NCI-H748 (cell line): ENCODE measurements around the gene PGBD5.
"Not testable (repeated sequence)": the region's sequence is repeated elsewhere in the genome, so short reads cannot be mapped to it uniquely, and the experiment has no call there.

ENCODE experiments used
- DNase-seq: peaks from one replicate; lab custom pipeline; 2025; ENCODE audit not compliant: unreplicated experiment; lab: John Stamatoyannopoulos, UW

Gene PGBD5

GRCh38 chr1:230425252-230426091, 660 bp downstream of the PGBD5 start:
- peak; percentile 38 for DNase-seq

DNA sequence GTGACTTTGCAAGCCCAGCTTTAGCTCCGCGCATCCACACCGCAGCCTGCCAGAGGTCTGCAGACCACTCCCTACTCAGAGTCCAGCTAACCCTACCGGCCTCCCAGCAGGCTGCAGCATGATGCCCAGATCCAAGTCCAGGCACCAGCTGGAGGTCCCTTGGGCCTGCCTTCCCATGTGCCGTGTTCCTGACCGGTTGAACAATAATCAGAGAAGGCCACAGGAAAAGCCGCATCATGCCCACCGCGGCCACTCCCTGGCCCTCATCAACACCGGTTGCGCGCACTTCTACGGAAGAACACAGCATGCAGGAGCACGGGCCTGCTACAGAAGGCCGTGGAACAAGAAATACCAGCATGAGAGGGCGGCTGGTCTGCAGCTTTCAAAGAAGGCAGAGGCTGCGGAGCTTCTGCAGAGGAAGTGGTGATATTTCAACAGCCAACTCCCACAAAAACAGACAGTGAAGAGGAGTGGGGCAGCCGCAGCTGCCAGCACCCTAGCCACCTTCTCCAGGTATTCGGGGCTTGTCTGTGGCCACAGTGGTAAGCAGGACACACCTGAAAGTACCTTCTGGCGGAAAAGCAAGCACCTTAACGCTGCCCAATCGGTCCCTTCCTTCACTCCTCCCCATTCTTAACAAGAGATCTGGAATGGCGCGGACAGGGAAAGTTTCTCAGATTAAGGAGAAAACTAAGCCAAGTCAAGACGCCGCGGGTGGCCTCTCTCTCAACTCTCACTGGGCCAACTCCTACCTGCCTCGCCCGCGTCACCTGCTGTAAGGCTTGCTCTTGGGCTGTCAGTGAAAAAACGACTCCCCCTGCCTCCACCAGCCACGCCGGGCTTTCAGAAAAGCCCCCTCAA, 1.5 kb downstream of the PGBD5 start:
- DNase-seq = peak; percentile 50

- no peak for DNase-seq
Observed at GRCh38 chr1:230423951-230424350, 2.2 kb downstream of the PGBD5 start.

DNA sequence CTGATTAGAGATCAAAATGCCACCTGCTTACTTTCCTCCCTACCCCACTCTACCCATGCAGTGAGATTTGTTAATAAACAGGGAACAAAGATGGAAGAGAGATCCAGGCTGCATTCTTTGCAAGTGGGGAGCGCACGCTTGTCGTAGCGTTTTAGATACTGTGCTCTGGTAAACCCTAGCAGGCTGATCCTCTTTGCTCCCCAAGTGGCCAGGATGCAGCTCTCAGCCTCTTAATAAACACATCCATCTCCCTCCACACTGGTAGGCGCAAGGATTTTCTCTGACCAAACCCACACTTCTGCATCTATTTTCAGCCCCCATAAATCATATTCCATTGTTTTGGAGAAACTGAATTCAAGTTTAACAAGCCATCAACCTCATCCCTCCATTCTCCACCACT, 2.9 kb downstream of the PGBD5 start:
- peak; percentile 5 for DNase-seq

DNA sequence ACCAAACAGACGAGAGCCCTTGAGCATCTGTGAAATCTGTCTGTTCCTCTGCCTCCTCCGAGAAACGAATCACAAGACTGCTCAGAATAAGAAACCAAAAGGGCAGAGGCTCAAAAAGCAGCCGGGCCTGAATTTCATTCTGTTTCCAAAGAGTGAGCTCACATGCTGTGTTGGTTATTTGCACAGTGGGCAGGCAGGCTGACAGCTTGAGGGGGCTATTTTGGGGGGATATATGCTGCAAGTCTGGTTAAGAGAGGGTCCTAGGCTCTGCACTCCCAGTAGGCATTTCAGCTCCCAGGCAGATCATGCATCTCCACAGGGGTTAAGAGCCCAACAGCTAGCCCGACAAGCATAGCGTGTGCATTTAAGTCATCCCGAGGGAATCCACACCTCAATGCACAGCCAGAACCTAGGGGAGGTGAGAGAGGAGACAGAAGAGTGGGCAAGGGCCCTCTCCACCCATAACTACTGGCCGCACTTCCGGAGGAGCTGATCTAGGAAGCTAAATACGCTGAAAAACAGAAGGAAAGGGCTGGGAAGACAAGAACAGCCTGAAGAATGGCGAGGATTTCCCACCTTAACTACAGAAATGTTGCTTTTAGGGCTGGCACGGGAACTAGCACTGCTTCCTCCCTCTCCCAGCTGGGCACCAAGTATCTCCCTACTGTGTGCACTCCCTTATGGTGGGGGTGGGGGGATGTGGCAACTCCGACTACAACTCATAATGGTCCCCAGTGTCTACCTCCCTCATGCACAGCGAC, 3.7 kb downstream of the PGBD5 start:
- DNase-seq = no peak

GRCh38 chr1:230421481-230421880, 4.7 kb downstream of the PGBD5 start:
- DNase-seq = no peak

- DNase-seq = not testable (repeated sequence)
Observed at GRCh38 chr1:230420372-230420771, 5.8 kb downstream of the PGBD5 start.

DNA sequence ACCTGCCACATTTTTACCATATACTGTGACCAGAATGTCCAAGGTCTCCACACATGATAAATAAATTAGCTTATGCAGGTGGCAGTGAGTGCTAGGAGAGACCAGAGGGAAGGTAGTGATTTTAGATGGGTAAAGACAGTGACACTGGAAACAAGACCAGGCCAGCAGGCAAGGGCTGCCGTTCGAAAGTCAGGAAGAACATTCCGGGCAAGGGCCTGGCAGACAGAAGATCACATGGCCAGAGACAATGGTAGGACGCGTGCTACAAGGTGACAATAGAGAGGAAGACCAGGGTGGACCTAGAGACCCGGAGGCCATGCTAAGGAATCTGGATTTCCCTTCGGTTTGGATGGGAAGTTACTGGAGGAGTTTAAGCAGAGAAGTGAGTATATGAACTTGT, 9.7 kb downstream of the PGBD5 start:
- no peak for DNase-seq

- no peak for DNase-seq
Observed at GRCh38 chr1:230415405-230416132, 10.6 kb downstream of the PGBD5 start.

DNA sequence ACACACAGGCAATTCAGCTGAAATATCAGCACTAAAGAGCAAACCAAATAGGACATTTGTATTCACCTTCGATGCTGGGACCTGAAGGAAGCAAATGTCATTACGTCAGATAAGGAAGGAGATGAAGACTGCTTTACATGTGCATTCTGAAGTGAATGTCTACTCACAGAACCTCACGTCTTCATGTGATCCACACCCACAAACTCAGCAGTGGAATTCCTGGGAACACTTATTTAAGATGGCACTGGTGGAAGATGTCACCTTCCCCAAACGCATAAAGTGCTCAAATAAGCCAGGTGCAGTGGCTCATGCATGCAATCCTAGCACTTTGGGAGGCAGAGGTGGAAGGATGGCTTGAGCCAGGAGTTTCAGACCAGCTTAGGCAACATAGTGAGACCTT, 11.4 kb downstream of the PGBD5 start:
- no peak for DNase-seq

GRCh38 chr1:230414102-230414501, 12.0 kb downstream of the PGBD5 start:
- no peak for DNase-seq

DNA sequence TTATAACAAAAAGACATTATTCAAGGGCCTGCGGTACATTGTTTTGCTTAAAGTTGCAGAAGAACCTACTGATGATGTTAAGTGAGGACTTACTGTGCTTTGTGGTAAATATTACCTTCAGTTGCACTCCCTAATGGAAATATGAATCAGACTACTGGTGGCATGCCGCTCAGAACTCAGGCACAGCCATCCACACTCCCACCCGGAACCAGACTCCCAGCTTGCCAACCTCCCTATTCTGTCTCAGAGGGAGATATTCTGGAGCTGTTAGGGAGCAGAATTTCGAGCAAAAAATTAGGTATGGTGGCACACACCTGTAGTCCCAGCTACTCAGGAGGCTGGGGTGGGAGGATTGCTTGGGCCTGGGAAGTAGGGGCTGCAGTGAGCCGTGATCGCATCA, 13.1 kb downstream of the PGBD5 start:
- DNase-seq = no peak

DNA sequence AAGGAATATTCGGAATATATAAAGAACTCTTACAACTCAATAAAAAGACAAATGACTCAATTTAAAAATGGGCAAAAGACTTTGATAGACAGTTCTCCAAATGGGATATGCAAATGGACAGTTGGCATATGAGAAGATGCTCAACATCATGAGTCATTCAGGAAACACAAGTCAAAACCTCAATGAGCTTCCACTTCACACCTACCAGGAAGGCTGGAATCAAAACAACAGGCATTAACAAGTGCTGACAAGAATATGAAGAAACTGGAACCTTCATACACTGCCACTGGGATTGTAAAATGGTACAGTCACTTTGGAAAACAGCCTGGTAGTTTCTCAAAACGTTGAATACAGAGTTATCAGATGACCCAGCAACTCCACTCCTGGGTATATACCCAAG, 17.2 kb downstream of the PGBD5 start:
- DNase-seq = no peak

- no peak for DNase-seq
Observed at GRCh38 chr1:230407351-230407750, 18.8 kb downstream of the PGBD5 start.

DNA sequence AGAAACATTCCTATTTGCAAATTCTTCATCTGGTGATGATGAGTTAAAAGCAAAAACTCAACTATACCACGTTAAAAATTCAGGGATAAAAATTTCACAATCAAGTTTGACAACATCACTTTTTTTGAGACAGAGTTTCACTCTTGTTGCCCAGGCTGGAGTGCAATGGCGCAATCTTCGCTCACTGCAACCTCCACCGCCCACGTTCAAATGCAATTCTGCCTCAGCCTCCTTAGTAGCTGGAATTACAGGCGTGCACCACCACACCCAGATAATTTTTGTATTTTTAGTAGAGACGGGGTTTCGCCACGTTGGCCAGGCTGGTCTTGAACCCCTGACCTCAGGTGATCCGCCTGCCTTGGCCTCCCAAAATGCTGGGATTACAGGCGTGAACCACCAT, 19.4 kb downstream of the PGBD5 start:
- DNase-seq = not testable (repeated sequence)

GRCh38 chr1:230403442-230403841, 22.7 kb downstream of the PGBD5 start:
- no peak for DNase-seq

DNA sequence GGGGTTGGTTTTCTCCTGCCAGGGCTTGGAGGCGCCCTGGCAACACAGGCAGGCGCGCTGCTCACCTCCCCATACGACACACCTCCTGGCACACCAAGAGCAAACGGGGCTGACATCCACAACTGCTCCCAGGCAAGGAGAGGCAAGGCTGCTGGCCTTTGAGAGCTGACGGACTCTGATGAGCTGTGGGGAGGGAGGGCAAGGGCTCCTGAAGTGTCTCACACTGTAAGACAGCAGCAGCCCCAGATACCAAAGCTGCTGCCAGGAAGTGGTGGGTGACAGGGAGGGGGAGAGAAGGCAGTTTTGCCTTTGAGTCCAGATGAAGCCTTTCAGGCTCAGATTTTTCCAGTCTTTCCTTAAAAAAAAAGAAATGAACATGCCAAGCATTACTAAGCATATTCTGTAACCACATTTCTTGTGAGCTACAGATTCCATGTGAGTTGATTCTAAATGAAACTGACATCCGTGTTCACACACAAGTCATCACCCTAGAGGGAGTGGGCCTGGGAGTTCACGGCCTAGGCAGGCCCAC, 24.3 kb downstream of the PGBD5 start:
- no peak for DNase-seq

GRCh38 chr1:230401101-230401500, 25.0 kb downstream of the PGBD5 start:
- DNase-seq = no peak

DNA sequence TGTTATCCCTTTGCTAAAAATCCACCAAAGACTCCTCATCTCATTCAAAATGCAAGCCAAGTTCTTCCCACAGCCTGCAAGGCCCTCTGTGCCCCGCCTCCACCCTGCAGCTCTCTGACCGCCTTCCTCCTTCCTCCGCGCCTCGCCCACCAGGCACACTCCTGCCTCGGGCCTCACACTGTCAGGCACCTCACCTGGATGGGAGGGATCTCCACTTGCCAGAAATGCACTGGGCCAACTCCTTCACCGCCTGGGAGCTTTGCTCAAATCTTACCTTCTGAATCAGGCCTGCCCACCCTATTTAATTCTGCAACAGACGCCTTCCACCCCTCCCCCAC, 26.2 kb downstream of the PGBD5 start:
- DNase-seq = no peak

GRCh38 chr1:230399321-230400006, 26.7 kb downstream of the PGBD5 start:
- DNase-seq = no peak
